PC-3 (cell line): ENCODE results near the gene ANKDD1B. TPM values are rescaled to one million over a fixed set of nuclear protein-coding genes. Genes with fewer than 3 reads are reported as not detected.

Experiments
- ATAC-seq: fragments of 200-7000 bp; cut with Tn5 transposase; 2 replicates; pipeline ENCODE4 v1.9.1; 2020; ENCODE audit warnings: mild to moderate bottlenecking, moderate library complexity
- BruUV-seq: library from RNA; stranded (reverse); fragments of 400-500 nt; replicated peaks from 2 replicates; lab custom pipeline; 2021; lab: Mats Ljungman, UMichigan
- CTCF ChIA-PET: fragments of 300-600 bp; sonication (Branson Sonifier 250); formaldehyde crosslinking; loops from one replicate; lab custom pipeline; 2022; ENCODE audit warnings: antibody characterized with exemption; lab: Charles Lee
- POLR2A ChIA-PET: fragments of 300-600 bp; sonication (Branson Sonifier 250); formaldehyde crosslinking; loops from one replicate; lab custom pipeline; 2022; ENCODE audit warnings: antibody characterized with exemption; ENCODE audit not compliant: unreplicated experiment; lab: Charles Lee
- DNase-seq: peaks from one replicate; pipeline ENCODE4 v3.0.0-alpha.2; 2015
- H2AFZ ChIP-seq: fragments of 300-600 bp; sonication (generic); 2 replicates; pipeline ENCODE4 v1.6.0; 2016; ENCODE audit warnings: antibody characterized with exemption, low read length
- H3F3A ChIP-seq: fragments of 300-600 bp; sonication (generic); one replicate; pipeline ENCODE4 v1.6.0; 2017; ENCODE audit warnings: antibody characterized with exemption, low read length, control low read depth, mild to moderate bottlenecking; ENCODE audit not compliant: unreplicated experiment
- H3K27ac ChIP-seq: fragments of 300-600 bp; sonication (generic); 2 replicates; pipeline ENCODE4 v1.5.1; 2016; ENCODE audit warnings: mild to moderate bottlenecking, low read length
- H3K27me3 ChIP-seq: fragments of 300-600 bp; sonication (generic); 2 replicates; pipeline ENCODE4 v1.6.1; 2016; ENCODE audit warnings: low read length, mixed read lengths
- H3K36me3 ChIP-seq: fragments of 300-600 bp; sonication (generic); 2 replicates; pipeline ENCODE4 v1.6.1; 2016; ENCODE audit warnings: low read depth, mixed run types, low read length, mixed read lengths
- H3K4me1 ChIP-seq: fragments of 300-600 bp; sonication (generic); 2 replicates; pipeline ENCODE4 v1.5.1; 2016; ENCODE audit warnings: low read length; ENCODE audit not compliant: insufficient read depth
- H3K4me2 ChIP-seq: fragments of 300-600 bp; sonication (generic); 2 replicates; pipeline ENCODE4 v1.6.0; 2016; ENCODE audit warnings: low read length
- H3K4me3 ChIP-seq: fragments of 300-600 bp; sonication (generic); 2 replicates; pipeline ENCODE4 v1.5.1; 2016; ENCODE audit warnings: mild to moderate bottlenecking, low read length, mixed read lengths
- H3K79me2 ChIP-seq: fragments of 300-600 bp; sonication (generic); 2 replicates; pipeline ENCODE4 v1.6.1; 2017; ENCODE audit warnings: low read length, mixed read lengths
- H3K9ac ChIP-seq: fragments of 300-600 bp; sonication (generic); 2 replicates; pipeline ENCODE4 v1.6.0; 2016; ENCODE audit warnings: mild to moderate bottlenecking, low read length
- H3K9me2 ChIP-seq: fragments of 300-600 bp; sonication (generic); replicated peaks from 2 replicates; pipeline ENCODE4 v1.6.1; 2016; ENCODE audit warnings: mixed run types, low read length, mixed read lengths
- H3K9me3 ChIP-seq: fragments of 300-600 bp; sonication (generic); 2 replicates; pipeline ENCODE4 v1.6.1; 2016; ENCODE audit warnings: low read length, mixed read lengths
- H4K20me1 ChIP-seq: fragments of 300-600 bp; sonication (generic); 2 replicates; pipeline ENCODE4 v1.6.1; 2016; ENCODE audit warnings: low read length, mixed read lengths
- EZH2 ChIP-seq: fragments of 300-600 bp; sonication (generic); IDR thresholded peaks from one replicate; pipeline ENCODE4 v1.6.1; 2017; ENCODE audit warnings: antibody characterized with exemption, mild to moderate bottlenecking, low read length; ENCODE audit not compliant: unreplicated experiment
- EZH2phosphoT487 ChIP-seq: fragments of 300-600 bp; sonication (generic); IDR thresholded peaks from 2 replicates; pipeline ENCODE4 v1.6.1; 2018; ENCODE audit warnings: mild to moderate bottlenecking, antibody characterized with exemption, low read length, borderline replicate concordance
- intact Hi-C: fragments of 100-400 bp; cut with micrococcal nuclease; formaldehyde crosslinking; loops from 2 replicates; pipeline ENCODE4 v1.9.0; 2023
- total RNA-seq: library from RNA; depleted of rRNA; stranded (reverse); fragments of >200 nt; gene quantifications from 2 replicates; pipeline ENCODE4 v1.2.3, GENCODE V29; 2014
- TF ChIP-seq, protein P1 (sequence below): fragments of 300-600 bp; sonication (generic); conservative IDR thresholded peaks from 2 replicates; pipeline ENCODE4 v1.5.1; 2017; ENCODE audit warnings: antibody characterized with exemption, low read depth, mild to moderate bottlenecking, low read length

The ANKDD1B gene
- total RNA-seq, 1 experiment from 2014 or later = 0.04 TPM

- CTCF ChIA-PET = no interaction called here
- Histone ChIP-seq H3K4me2 (no peak overlapping the region), H2AFZ (no peak overlapping the region), H3K79me2 (no peaks in the 10 kb centered on the region), H3K36me3 (no peaks in the 10 kb centered on the region), H3F3A (no peaks in the 10 kb centered on the region), H3K4me1 (no peaks in the 10 kb centered on the region), H3K27ac (no peak overlapping the region), H4K20me1 (no peaks in the 10 kb centered on the region), H3K9me3 (no peaks in the 10 kb centered on the region), H3K4me3 (no peak overlapping the region), H3K9ac (no peak overlapping the region), H3K27me3 (no peaks in the 10 kb centered on the region), H3K9me2 (no peaks in the 10 kb centered on the region)
- TF ChIP-seq EZH2phosphoT487 (no peak), EZH2 (no peak)
- TF ChIP-seq, protein P1, sequence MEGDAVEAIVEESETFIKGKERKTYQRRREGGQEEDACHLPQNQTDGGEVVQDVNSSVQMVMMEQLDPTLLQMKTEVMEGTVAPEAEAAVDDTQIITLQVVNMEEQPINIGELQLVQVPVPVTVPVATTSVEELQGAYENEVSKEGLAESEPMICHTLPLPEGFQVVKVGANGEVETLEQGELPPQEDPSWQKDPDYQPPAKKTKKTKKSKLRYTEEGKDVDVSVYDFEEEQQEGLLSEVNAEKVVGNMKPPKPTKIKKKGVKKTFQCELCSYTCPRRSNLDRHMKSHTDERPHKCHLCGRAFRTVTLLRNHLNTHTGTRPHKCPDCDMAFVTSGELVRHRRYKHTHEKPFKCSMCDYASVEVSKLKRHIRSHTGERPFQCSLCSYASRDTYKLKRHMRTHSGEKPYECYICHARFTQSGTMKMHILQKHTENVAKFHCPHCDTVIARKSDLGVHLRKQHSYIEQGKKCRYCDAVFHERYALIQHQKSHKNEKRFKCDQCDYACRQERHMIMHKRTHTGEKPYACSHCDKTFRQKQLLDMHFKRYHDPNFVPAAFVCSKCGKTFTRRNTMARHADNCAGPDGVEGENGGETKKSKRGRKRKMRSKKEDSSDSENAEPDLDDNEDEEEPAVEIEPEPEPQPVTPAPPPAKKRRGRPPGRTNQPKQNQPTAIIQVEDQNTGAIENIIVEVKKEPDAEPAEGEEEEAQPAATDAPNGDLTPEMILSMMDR = no peak
- no TSS peak for BruUV-seq
- intact Hi-C loops = no loop called here
- DNase-seq (no peak), ATAC-seq (no peak)
- POLR2A ChIA-PET = interaction anchor here (0.6 kb wide), 1 partner anchor 141 kb away, joined by 6 read pairs; no protein-coding TSS in a partner anchor
Observed at GRCh38 chr5:75588666-75589065, 22.6 kb upstream of the ANKDD1B start.

GRCh38 chr5:75600535-75600934 lies 10.7 kb upstream of the ANKDD1B start:
- ChIA-PET POLR2A (no interaction called here), CTCF (no interaction called here)
- Histone ChIP-seq H3K27me3 (no peaks in the 10 kb centered on the region), H3K36me3 (no peaks in the 10 kb centered on the region), H3K27ac (no peak overlapping the region), H3K4me3 (no peak overlapping the region), H2AFZ (no peak overlapping the region), H4K20me1 (no peaks in the 10 kb centered on the region), H3K9ac (no peak overlapping the region), H3K9me3 (no peaks in the 10 kb centered on the region), H3F3A (no peaks in the 10 kb centered on the region), H3K79me2 (no peaks in the 10 kb centered on the region), H3K4me1 (peaks cover 14% of the 10 kb centered on the region; the same call in 1 of the 2 replicates), H3K9me2 (no peaks in the 10 kb centered on the region), H3K4me2 (no peak overlapping the region)
- DNase-seq (no peak), ATAC-seq (no peak)
- TF ChIP-seq EZH2 = no peak
- no peak for TF ChIP-seq EZH2phosphoT487
- TF ChIP-seq, protein P1 = no peak
- intact Hi-C loops = no loop called here
- BruUV-seq = no TSS peak

GRCh38 chr5:75601567-75601966 lies 9.7 kb upstream of the ANKDD1B start:
- Histone ChIP-seq H3K9ac (no peak overlapping the region), H3K4me3 (no peak overlapping the region), H3F3A (no peaks in the 10 kb centered on the region), H3K36me3 (no peaks in the 10 kb centered on the region), H3K27ac (peak overlapping the region; percentile 72), H3K4me2 (no peak overlapping the region), H3K27me3 (no peaks in the 10 kb centered on the region), H3K9me3 (no peaks in the 10 kb centered on the region), H3K79me2 (no peaks in the 10 kb centered on the region), H3K9me2 (no peaks in the 10 kb centered on the region), H4K20me1 (no peaks in the 10 kb centered on the region), H3K4me1 (peaks cover 14% of the 10 kb centered on the region; the same call in 1 of the 2 replicates), H2AFZ (no peak overlapping the region)
- no TSS peak for BruUV-seq
- intact Hi-C loops = no loop called here
- ChIA-PET CTCF (no interaction called here), POLR2A (no interaction called here)
- ATAC-seq (no peak), DNase-seq (no peak)
- TF ChIP-seq EZH2phosphoT487 (no peak), EZH2 (no peak)
- TF ChIP-seq, protein P1 = no peak
